ENCODE data around the gene LAMA4. TPM values are rescaled to one million over a fixed set of nuclear protein-coding genes. Genes with fewer than 3 reads are reported as not detected.

Gene LAMA4
- total and polyA plus RNA-seq, 3 donors from 2014 or later, result 37.6 to 61.0 (median 49.2) TPM

DNA sequence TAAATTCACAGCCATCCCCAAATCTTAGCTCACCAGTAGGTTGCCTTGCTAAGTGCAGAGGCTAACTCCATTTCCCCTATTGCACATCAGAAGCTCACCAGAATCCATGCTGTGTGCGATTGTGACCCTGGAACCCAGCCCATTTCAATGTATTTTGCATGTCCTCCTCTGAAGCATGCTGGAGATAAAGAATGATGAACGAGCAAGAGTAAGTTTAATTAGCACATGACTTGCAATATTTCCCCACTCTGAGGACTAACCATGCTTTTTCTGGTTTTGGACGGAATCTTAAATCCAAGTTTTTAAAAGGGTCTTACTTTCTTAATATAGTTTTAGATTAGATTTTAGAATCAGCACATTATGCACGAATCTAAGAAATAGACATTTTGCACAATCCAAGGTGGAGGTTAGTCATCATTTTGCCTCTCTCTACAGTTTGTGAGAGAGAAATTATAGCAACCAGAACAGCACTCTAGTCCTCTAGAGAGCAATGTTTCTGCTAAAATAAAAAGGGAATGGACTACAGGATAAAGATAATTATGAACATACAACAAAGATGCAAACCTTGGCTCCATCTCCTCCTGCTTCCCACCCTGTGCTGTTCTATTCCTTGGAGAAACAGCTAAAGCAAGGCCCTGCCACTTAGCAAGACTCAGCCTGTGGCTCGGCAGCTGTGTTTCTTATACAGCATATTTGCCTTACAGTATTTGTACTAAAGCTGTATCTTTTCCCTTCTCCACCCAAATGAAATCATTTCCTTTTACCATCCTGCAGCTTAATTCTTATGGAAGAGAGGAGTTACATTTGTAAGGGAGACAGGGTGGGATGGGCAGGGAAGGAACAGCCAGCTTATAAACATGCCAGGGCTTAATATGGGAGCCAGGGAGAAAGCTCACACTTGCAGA is 24.9 kb upstream of the LAMA4 start:
- Histone ChIP-seq H3K27ac (no peak overlapping the region), H3K4me1 (no peaks in the 10 kb centered on the region), H3K36me3 (ENCODE audit: low read depth, missing control alignments) (no peaks in the 10 kb centered on the region), H3K4me3 (no peak overlapping the region), H3K9me3 (no peaks in the 10 kb centered on the region), H3K27me3 (no peaks in the 10 kb centered on the region)
- DNase-seq, result no peak
- TF ChIP-seq, protein P1, sequence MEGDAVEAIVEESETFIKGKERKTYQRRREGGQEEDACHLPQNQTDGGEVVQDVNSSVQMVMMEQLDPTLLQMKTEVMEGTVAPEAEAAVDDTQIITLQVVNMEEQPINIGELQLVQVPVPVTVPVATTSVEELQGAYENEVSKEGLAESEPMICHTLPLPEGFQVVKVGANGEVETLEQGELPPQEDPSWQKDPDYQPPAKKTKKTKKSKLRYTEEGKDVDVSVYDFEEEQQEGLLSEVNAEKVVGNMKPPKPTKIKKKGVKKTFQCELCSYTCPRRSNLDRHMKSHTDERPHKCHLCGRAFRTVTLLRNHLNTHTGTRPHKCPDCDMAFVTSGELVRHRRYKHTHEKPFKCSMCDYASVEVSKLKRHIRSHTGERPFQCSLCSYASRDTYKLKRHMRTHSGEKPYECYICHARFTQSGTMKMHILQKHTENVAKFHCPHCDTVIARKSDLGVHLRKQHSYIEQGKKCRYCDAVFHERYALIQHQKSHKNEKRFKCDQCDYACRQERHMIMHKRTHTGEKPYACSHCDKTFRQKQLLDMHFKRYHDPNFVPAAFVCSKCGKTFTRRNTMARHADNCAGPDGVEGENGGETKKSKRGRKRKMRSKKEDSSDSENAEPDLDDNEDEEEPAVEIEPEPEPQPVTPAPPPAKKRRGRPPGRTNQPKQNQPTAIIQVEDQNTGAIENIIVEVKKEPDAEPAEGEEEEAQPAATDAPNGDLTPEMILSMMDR (IDR thresholded peaks at IDR 0.05), result no peak
- TF ChIP-seq POLR2A (IDR thresholded peaks at IDR 0.05), result no peak
- intact Hi-C loops (cut with DNase I; ENCODE audit: low total_unique reads), result no loop called here
- 61 to 68% methylated on average over 5 of the region's 5 CpGs for WGBS, 2 donors

GRCh38 chr6:112275365-112275764 is 21.0 kb upstream of the LAMA4 start:
- no peak overlapping the region for H3K27ac ChIP-seq
- no peaks in the 10 kb centered on the region for H3K27me3 ChIP-seq
- TF ChIP-seq POLR2A (IDR thresholded peaks at IDR 0.05), result no peak
- TF ChIP-seq, protein P1 (IDR thresholded peaks at IDR 0.05), result no peak
- no peak overlapping the region for H3K4me3 ChIP-seq
- no peaks in the 10 kb centered on the region for H3K9me3 ChIP-seq
- DNase-seq, result no peak
- intact Hi-C loops (cut with DNase I; ENCODE audit: low total_unique reads), result no loop called here
- H3K36me3 ChIP-seq (ENCODE audit: low read depth, missing control alignments), result no peaks in the 10 kb centered on the region
- no peaks in the 10 kb centered on the region for H3K4me1 ChIP-seq

DNA sequence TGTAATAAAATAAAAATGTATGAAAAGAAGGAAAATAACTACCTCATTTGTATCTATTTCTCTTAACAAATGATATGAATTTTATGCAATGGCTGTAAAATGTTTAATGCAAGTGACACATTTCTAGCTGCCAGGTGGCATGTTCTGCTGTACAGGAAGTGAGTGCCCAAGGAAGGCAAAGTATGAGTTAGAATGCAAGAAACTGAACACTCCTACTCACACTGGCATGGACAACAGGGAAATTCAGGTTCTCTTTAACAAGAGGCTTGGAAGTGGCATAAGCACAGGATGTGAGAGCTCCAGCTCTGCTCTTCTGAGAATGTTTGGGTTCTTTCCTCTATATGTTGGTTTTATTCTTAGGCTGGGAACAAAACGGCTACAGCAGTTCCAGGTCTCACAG is 20.4 kb upstream of the LAMA4 start:
- Histone ChIP-seq H3K9me3 (no peaks in the 10 kb centered on the region), H3K27ac (no peak overlapping the region), H3K36me3 (ENCODE audit: low read depth, missing control alignments) (no peaks in the 10 kb centered on the region), H3K27me3 (no peaks in the 10 kb centered on the region), H3K4me1 (no peaks in the 10 kb centered on the region), H3K4me3 (no peak overlapping the region)
- intact Hi-C loops (cut with DNase I; ENCODE audit: low total_unique reads), result no loop called here
- WGBS, 2 donors, result 81 to 89% methylated on average over 1 of the region's 1 CpG
- TF ChIP-seq POLR2A (IDR thresholded peaks at IDR 0.05), result no peak
- TF ChIP-seq, protein P1 (IDR thresholded peaks at IDR 0.05), result no peak
- DNase-seq, result no peak

GRCh38 chr6:112272799-112273198 is 18.4 kb upstream of the LAMA4 start:
- H3K4me1 ChIP-seq, result no peaks in the 10 kb centered on the region
- intact Hi-C loops (cut with DNase I; ENCODE audit: low total_unique reads), result no loop called here
- no peak for DNase-seq

More at GRCh38 chr6:112272799-112273198, 18.4 kb upstream of the LAMA4 start:
- 88 to 96% methylated on average over 3 of the region's 3 CpGs for WGBS, 2 donors
- H3K36me3 ChIP-seq (ENCODE audit: low read depth, missing control alignments), result no peaks in the 10 kb centered on the region
- H3K9me3 ChIP-seq, result no peaks in the 10 kb centered on the region
- no peak overlapping the region for H3K4me3 ChIP-seq
- no peak for TF ChIP-seq POLR2A (IDR thresholded peaks at IDR 0.05)
- TF ChIP-seq, protein P1 (IDR thresholded peaks at IDR 0.05), result no peak
- no peaks in the 10 kb centered on the region for H3K27me3 ChIP-seq
- H3K27ac ChIP-seq, result no peak overlapping the region

All from testis (tissue), 3 donors.